Bronchial epithelial cell (primary cell): ENCODE data around the gene HUNK. TPM values are rescaled to one million over a fixed set of nuclear protein-coding genes. Genes with fewer than 3 reads are reported as not detected.
A peak's percentile ranks its signal among the peaks of the same experiment; 100 is the strongest.

Experiments used
- DNase-seq: peaks from one replicate; pipeline ENCODE4 v3.0.0-alpha.2; 2010; ENCODE audit warnings: low read depth
- FAIRE-seq: peaks from 2 replicates; lab custom pipeline; 2011; peaks lifted over from hg19 to GRCh38; lab: Jason Lieb, UNC
- H3K27me3 ChIP-seq: 2 replicates; pipeline ENCODE4 v1.5.1; 2011; ENCODE audit warnings: low read length; ENCODE audit not compliant: control insufficient read depth, insufficient read depth
- H3K36me3 ChIP-seq: 2 replicates; pipeline ENCODE4 v1.5.1; 2011; ENCODE audit warnings: low read length; ENCODE audit not compliant: control insufficient read depth, insufficient read depth
- H3K4me3 ChIP-seq: 2 replicates; pipeline ENCODE4 v1.5.1; 2011; ENCODE audit warnings: mild to moderate bottlenecking, low read depth, low read length, control low read depth
- total RNA-seq: library from RNA; depleted of rRNA; stranded (reverse); fragments of >200 nt; gene quantifications from 2 replicates; pipeline ENCODE4 v1.2.1, GENCODE V29; 2014
- TF ChIP-seq, protein P1 (sequence below): IDR thresholded peaks from 2 replicates; pipeline ENCODE4 v1.5.1; 2011; ENCODE audit warnings: mild to moderate bottlenecking, moderate library complexity, low read length, control low read depth, inconsistent platforms; ENCODE audit not compliant: insufficient read depth, severe bottlenecking

HUNK gene
- total RNA-seq, 1 donor from 2014 or later = under 0.01 TPM

DNA sequence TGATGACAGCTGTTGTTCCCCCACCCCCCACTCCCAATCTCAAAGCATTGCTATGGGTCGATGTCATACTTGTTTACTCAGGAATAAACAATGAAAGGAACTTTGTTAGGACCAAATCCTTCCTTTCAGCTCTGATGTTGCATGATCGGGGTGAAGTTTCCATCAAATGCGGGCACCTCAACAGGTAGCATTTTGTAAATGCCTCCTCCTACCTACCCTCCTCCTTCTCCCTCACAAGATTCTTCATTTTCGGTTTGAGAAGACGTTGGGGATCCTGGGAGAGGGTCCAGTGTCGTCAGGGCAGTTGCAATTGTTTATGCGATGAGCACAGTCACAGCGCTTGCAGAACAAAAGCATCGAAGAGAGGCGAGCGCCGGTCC lies 758 bp upstream of the HUNK start:
- TF ChIP-seq, protein P1, sequence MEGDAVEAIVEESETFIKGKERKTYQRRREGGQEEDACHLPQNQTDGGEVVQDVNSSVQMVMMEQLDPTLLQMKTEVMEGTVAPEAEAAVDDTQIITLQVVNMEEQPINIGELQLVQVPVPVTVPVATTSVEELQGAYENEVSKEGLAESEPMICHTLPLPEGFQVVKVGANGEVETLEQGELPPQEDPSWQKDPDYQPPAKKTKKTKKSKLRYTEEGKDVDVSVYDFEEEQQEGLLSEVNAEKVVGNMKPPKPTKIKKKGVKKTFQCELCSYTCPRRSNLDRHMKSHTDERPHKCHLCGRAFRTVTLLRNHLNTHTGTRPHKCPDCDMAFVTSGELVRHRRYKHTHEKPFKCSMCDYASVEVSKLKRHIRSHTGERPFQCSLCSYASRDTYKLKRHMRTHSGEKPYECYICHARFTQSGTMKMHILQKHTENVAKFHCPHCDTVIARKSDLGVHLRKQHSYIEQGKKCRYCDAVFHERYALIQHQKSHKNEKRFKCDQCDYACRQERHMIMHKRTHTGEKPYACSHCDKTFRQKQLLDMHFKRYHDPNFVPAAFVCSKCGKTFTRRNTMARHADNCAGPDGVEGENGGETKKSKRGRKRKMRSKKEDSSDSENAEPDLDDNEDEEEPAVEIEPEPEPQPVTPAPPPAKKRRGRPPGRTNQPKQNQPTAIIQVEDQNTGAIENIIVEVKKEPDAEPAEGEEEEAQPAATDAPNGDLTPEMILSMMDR = no peak
- H3K4me3 ChIP-seq = no peak overlapping the region
- peaks cover 13% of the 10 kb centered on the region for H3K27me3 ChIP-seq
- FAIRE-seq (no peak), DNase-seq (no peak)
- H3K36me3 ChIP-seq = no peaks in the 10 kb centered on the region

GRCh38 chr21:31873275-31873695 lies 465 bp downstream of the HUNK start:
- H3K27me3 ChIP-seq = peaks cover 12% of the 10 kb centered on the region
- FAIRE-seq (no peak), DNase-seq (no peak)
- peak overlapping the region; percentile 36 for H3K4me3 ChIP-seq
- TF ChIP-seq, protein P1 = no peak
- no peaks in the 10 kb centered on the region for H3K36me3 ChIP-seq

- DNase-seq (no peak), FAIRE-seq (no peak)
- Histone ChIP-seq H3K36me3 (no peaks in the 10 kb centered on the region), H3K4me3 (peak overlapping the region; percentile 33), H3K27me3 (peaks cover 12% of the 10 kb centered on the region)
- TF ChIP-seq, protein P1 = peak; percentile 60
Observed at GRCh38 chr21:31873696-31874599, 1.1 kb downstream of the HUNK start.

DNA sequence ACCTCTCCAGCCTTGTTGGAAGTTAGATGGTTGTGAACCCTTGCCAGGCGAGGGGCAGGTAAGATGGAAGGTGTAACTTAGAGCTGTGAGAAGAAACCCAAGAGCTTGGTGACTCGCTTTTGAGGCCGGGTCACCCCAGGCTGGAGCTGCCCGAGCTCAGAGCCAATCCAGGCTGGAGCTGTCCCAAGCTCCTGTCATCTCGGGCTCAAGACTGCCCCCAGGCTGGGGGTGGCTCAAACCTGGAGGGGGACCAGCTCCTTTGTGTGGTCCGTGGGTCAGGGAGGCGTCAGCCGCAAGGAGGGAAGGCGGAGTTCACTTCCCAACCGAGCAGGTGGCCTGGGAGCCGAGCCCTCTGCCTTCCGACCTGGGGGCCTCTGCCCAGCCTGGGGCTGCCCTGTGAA lies 2.0 kb downstream of the HUNK start:
- Histone ChIP-seq H3K27me3 (peaks cover 8% of the 10 kb centered on the region), H3K4me3 (no peak overlapping the region), H3K36me3 (no peaks in the 10 kb centered on the region)
- TF ChIP-seq, protein P1 = no peak
- FAIRE-seq (no peak), DNase-seq (no peak)

- TF ChIP-seq, protein P1 = no peak
- no peak overlapping the region for H3K4me3 ChIP-seq
- DNase-seq (no peak), FAIRE-seq (no peak)
- H3K36me3 ChIP-seq = no peaks in the 10 kb centered on the region
- peaks cover 7% of the 10 kb centered on the region for H3K27me3 ChIP-seq
Observed at GRCh38 chr21:31875496-31876015, 2.7 kb downstream of the HUNK start.
